HG02571 (cell line): ENCODE data around the gene POU2AF1.

Source experiments
- ATAC-seq: cut with Tn5 transposase; IDR thresholded peaks from one replicate; pipeline ENCODE4 v1.9.1; 2021; ENCODE audit warnings: mild to moderate bottlenecking, moderate library complexity; ENCODE audit not compliant: unreplicated experiment

POU2AF1 gene

DNA sequence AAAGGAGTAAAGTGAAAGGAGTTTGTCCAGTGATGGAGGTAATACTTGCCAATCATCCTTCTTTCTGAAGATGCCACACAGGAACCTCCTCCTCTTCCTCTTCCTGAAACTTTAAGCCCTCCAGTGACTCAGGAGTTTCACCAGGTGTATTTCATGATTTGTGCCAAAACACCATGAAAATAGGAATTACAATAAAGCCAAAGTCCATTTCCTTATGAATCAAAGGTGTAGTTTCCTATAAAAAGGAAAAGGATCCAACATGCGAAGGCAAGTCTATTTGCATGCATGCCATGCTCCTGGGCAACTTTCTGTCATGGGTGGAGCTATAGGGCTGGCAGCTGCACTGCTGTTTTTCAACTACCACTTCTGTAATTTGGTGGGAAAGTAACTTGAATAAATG lies 9.8 kb upstream of the POU2AF1 start:
- ATAC-seq, result no peak

DNA sequence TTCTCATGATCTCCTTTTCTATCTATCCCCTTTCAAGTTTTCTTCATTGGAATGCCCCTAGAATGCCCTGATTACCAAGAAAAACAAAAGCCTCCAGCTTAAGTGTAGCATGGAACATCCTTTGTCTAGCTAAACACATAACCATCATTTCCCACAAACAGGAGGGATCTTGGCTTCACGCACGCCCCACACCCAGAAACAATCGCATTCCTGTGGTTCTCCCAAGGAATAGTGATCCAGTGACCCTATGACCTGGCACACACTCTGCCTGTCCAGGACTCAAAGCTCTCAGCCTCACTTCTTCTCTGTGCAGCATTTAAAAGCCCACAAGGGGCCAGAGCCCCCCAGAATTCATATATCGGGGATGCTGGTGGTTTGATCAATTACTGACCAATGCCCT lies 9.3 kb upstream of the POU2AF1 start:
- no peak for ATAC-seq

- no peak for ATAC-seq
Measured at GRCh38 chr11:111387363-111387762, 8.3 kb upstream of the POU2AF1 start.

DNA sequence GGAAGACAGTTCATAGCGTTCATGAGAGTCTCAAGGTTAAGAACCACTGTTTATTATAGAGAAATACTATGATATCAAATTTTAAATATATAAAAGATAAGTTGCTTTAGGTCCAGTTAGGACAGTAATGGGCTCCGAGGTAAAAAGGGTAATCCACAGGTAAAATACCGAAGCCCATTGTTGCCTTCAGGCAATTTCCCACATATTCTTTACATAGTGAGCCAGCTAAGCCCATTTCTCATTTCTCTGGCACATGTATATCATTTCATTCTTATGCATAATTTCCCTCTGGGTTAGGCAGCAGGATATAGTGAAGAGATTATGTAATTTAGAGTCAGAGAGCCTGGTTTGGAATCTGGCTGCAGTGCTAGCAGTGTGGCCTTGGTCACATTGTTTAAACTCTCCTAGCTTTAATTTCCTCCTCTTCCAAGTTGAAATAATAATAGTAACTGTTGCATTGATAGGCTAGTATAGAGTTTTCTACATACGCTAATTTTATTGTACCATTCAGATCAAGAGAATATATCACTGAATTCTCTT lies 7.6 kb upstream of the POU2AF1 start:
- ATAC-seq, result no peak

- ATAC-seq, result no peak
Measured at GRCh38 chr11:111384494-111384893, 5.4 kb upstream of the POU2AF1 start.

DNA sequence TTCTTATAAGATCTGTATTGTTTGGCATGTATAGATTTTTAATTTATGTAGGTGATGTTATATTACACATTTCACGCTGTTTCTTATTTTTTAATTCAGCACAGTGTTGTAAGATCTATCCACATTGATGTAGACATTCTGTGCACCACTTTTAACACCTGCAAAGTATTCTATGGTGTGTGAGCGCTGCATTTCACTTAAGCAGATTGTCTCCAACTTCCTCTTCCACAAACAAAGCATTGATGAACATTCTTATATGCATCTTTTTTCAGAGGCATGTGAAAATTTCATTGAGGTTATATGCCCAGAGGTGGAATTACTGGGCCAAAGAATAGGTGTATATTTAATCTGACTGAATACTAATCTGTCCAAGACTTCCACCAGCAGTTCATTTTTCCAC lies 3.4 kb upstream of the POU2AF1 start:
- no peak for ATAC-seq

DNA sequence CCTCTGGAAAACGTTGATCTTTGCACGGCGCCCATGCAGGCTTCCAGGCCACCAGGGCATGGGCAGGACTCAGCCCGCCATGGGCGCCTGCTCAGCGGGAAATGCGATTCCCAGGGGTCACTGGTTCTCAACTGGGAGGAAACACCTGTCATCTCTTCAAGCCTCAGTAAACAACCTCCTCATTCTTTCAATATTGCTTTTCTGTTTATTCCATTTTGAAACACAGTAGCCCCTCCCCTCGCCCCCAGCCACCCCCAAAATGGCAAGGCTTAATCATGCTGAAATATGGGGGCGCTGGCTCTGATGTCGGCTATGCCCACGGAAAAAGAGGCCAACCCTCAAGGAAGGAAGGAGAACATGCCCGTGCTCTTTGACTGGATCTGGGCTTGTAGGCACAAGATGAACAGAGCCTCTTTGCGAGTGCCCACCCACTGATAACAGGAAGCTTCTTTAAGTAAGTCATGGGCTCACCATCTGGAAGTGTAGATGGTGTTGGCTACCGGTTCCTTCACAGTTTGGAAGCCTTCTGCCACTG lies 594 bp upstream of the POU2AF1 start:
- ATAC-seq, result peak; percentile 27

DNA sequence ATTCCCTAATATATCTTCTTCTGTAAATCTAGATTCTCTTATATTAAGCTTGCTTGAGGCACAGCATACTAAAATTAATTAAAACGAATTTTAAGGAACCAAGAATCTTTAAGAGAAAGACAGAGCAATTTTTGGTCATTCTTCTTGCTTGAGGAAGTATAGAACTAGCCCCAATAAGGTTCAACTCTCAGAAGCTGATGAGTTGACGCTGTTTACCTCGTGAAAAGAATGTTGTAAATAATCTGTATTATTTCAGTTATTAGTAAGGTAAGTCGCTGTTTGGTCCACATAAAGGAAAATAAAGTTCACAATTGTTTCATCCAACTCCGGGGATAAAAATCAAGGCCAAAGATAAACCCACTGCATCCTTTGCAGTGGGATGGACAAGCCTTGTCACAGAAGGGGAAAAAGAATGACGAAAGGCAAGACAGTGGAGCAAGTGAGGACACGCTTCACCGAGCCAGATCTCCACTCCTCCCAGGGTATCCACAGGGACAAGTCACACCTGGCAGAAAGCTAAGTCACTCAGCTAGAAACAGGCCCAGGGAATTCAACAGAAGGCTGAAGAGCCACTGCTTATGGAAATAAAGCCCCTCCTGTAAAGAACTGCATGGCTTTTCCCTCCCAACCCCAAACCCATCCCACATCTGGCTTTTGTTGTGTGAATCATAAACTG lies 752 bp downstream of the POU2AF1 start:
- ATAC-seq, result peak; percentile 3

GRCh38 chr11:111376181-111376871 lies 2.7 kb downstream of the POU2AF1 start:
- no peak for ATAC-seq

DNA sequence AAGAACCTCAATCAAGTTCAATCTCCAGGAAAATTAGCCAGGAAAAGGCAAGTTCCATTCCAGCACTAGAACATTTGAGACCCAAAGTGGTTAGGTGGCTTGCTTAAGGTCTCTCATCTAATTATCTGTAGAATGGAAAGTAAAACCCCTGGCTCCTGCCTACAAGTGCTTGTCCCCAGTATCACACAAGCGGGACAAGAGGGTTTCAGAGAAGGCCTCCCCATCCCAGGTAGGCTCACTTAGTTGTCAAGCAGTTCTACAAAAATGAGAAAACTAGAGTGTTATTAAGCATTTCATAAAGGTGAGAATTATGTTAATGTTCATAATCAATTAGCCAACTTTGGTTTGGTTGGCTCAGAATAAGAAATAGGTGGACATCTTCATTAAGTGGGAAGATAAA lies 5.5 kb downstream of the POU2AF1 start:
- no peak for ATAC-seq

DNA sequence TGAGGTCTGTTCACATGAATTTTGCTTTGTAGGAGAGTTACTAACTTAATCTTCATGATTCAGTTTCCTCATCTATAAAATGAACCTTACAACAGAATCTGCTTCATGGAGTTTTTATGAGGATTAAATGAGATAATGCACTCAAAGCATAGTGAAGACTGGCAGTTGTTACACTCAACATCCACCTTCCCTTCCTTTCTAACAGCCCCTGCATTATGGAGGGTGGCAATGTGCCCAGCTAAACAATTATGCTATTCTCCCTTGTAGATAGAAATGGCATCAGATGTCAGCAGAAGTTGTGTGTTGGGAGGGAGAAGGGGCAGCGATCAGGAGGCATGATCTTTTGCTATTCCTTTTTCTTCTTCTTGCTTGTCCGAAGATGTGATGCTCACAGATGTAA lies 6.5 kb downstream of the POU2AF1 start:
- no peak for ATAC-seq

DNA sequence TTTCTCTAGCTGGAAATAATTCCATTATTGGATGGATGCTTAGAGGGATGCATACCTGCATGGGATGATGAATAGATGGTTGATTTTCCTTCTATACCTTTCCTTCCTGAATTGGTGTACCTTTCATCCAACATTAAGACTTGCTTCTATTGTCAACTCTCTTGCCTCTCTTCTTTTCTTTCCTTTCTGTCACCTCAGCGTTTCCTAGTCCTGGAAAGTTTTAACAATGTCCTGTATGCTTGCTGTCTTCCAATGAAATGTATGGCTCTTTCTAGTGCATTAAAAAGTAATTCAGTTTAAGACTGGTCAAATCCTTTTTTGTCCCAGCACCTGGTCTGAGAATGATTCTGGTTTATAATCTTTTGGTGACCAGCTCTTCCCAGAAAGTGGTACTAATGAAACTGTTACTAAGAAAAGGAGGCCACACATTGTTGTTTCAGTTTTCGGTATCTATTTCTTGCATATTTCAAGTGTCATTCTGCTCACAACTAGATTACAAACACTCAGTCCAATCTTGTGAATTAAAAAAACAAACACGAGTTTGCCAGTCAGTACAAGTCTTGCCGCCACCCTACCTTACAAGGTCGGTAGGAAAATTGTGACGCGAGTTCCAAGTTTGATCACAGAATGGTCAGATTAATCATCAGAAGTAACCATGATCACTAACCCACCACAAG lies 8.0 kb downstream of the POU2AF1 start:
- peak; percentile 31 for ATAC-seq

DNA sequence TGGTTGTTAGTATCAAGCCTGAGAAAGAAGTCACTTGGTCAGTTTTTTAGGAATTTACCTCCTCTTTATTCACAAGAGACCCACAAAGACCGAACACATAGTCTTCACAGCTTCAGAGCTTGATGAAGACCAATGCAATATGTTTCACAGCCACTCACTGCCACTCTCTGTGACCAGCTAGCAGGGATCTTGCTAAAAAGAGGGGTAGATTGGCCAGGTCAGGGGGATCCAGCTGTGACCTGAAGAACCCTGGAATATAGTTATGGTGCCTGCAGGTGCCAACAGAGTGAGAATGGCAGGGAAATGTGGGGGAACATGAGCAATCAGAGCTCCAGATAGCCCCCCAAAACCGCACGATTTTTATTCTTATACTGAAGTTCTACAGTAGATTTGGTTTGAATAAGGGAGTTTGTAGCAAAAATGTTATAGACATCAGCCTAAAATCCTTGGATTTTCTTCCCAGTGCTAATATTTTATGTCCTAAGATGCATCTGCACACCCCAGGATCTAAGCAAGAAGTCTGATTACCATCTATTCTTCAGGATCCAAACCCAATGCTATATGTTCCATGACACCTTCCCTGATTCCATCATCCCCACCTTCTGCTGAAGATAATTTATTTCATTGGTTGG lies 8.7 kb downstream of the POU2AF1 start:
- ATAC-seq, result no peak

GRCh38 chr11:111368285-111368560 lies 10.9 kb downstream of the POU2AF1 start:
- ATAC-seq, result no peak

DNA sequence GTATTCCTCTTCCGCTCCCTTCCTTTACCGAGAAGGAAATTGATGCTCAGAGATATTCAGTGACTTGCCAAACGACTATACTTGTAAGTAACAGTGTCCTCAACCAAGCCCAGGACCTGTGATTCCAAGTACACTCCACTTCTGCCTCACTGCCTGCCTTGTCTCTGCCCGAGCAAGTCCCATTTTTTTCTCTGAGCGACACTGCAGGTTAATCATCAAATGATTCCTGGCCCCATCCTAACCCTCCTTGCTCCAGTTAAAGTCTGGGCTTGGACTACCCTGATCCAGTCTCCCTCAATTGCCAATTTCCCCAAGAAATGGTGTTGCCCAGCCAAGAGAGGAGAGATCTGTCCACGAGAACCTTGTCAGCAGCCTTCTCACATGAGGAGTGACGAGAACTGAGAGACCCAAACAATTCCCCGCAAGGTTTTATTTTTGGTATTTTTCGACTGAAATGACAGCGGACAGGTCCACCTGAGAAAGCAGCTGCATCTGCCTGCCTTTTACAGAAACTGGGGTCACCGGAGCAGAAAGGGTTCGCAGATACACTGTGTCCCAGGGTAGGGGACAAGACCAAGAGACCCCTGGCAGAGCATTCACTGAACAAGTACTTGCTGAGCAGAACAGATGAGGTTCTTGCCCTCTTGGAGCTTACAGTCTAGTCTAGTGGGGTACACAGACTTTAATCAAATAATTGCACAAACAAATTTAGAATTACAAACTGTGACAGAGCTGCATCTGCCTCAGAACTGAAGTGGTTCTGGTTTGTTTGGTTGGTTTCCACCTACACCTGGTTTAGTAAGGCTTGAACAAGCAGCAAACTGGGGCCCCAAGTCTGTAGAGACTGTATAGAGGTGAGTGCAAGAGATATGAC lies 11.4 kb downstream of the POU2AF1 start:
- ATAC-seq, result peak; percentile 46

DNA sequence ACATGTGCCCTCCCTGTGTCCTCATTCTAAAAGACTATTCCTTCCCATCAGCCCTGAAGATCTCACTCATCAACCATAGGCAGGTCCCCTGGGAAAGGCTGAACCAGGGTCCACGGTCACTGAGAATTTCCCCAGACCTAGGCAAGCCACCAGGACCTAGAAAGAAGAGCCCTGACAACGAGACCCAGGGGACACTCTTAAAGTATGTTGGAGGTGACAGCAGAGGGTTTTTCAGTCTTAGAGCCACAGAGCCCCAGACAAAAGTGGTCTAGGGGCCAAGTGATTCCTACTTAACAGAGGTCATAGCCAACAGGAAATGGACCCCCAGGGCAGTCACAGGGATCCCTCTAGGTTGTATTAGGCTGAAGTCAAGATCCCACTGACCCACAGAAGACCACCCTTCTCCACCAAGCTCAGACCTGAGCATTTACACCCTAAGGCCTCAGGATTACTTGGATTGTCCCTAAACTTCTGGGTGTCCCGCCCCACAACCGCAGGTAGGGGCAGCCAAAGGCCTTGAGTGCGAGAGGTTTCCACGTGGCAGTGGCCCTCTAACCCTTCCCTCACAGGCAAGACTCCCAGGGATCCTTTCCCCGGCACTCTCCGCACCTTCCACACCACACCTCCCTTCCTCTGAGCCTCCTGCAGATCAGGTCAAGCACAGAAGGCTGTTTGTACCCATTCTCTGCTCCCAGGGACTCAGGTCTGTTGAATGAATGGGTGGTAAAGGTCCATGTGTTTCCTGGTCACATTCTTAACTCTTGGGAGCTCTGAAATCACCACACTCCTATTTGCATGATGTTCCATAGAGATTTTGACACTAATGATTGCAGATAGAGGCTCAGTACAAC lies 12.3 kb downstream of the POU2AF1 start:
- ATAC-seq, result no peak

GRCh38 chr11:111365722-111366559 lies 13.1 kb downstream of the POU2AF1 start:
- ATAC-seq, result no peak

- ATAC-seq, result no peak
Measured at GRCh38 chr11:111364503-111364902, 14.6 kb downstream of the POU2AF1 start.

DNA sequence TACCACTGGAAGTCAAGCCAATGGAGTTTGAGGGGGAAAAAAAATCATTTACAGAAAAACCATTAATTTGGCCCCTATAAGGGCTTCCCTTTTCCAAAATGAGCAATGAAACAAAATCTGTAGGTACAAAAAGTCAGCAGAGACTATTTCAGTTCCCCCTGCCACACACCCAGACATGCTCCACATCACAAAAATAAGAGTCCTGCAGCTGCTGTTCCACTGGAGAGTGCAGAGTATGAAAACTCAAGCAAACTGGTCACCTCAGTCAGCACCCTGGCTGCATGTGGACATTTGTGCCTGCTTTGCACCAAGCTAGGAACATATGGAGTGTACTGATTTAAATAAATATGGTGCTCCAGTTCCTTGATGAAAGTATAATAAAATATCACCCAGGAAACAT lies 15.1 kb downstream of the POU2AF1 start:
- no peak for ATAC-seq
